ENCODE data around the gene KLHL22. TPM values are rescaled to one million over a fixed set of nuclear protein-coding genes. Genes with fewer than 3 reads are reported as not detected.

KLHL22 gene
- total RNA-seq, 1 experiment from 2014 or later = 14.8 TPM

GRCh38 chr22:20464912-20465758 lies 30.5 kb downstream of the KLHL22 start:
- H3K27me3 ChIP-seq (ENCODE audit: low read length) = no peaks in the 10 kb centered on the region
- BruUV-seq (replicated peaks) = no TSS peak
- no peaks in the 10 kb centered on the region for H3K9me2 ChIP-seq (replicated peaks; ENCODE audit: low read length)
- H3K4me3 ChIP-seq (ENCODE audit: low read length) = no peak overlapping the region
- H3K27ac ChIP-seq (ENCODE audit: low read length) = no peak overlapping the region
- DNase-seq = no peak
- no peaks in the 10 kb centered on the region for H3K79me2 ChIP-seq (ENCODE audit: low read length)
- H3K4me2 ChIP-seq (ENCODE audit: low read length) = no peak overlapping the region
- ATAC-seq = no peak
- ChIA-PET CTCF (no interaction called here), POLR2A (ENCODE audit: unreplicated experiment) (no interaction called here)
- H3K9ac ChIP-seq (ENCODE audit: low read length) = no peak overlapping the region
- H3K4me1 ChIP-seq (ENCODE audit: insufficient read depth, low read length) = no peaks in the 10 kb centered on the region
- no peak overlapping the region for H2AFZ ChIP-seq (ENCODE audit: low read length)
- TF ChIP-seq EZH2phosphoT487 (IDR thresholded peaks at IDR 0.05; ENCODE audit: borderline replicate concordance, low read length) = no peak
- no peak for TF ChIP-seq EZH2 (IDR thresholded peaks at IDR 0.05; ENCODE audit: low read length, unreplicated experiment)
- TF ChIP-seq, protein P1, sequence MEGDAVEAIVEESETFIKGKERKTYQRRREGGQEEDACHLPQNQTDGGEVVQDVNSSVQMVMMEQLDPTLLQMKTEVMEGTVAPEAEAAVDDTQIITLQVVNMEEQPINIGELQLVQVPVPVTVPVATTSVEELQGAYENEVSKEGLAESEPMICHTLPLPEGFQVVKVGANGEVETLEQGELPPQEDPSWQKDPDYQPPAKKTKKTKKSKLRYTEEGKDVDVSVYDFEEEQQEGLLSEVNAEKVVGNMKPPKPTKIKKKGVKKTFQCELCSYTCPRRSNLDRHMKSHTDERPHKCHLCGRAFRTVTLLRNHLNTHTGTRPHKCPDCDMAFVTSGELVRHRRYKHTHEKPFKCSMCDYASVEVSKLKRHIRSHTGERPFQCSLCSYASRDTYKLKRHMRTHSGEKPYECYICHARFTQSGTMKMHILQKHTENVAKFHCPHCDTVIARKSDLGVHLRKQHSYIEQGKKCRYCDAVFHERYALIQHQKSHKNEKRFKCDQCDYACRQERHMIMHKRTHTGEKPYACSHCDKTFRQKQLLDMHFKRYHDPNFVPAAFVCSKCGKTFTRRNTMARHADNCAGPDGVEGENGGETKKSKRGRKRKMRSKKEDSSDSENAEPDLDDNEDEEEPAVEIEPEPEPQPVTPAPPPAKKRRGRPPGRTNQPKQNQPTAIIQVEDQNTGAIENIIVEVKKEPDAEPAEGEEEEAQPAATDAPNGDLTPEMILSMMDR (conservative IDR thresholded peaks at IDR 0.05; ENCODE audit: low read depth, low read length) = no peak
- no peaks in the 10 kb centered on the region for H3K36me3 ChIP-seq (ENCODE audit: low read depth, low read length)
- no peaks in the 10 kb centered on the region for H4K20me1 ChIP-seq (ENCODE audit: low read length)
- H3K9me3 ChIP-seq (ENCODE audit: low read length) = no peaks in the 10 kb centered on the region
- H3F3A ChIP-seq (ENCODE audit: low read length, unreplicated experiment) = no peaks in the 10 kb centered on the region
- intact Hi-C loops (cut with micrococcal nuclease) = no loop called here

- Histone ChIP-seq H3K4me2 (ENCODE audit: low read length) (no peak overlapping the region), H3K36me3 (ENCODE audit: low read depth, low read length) (no peaks in the 10 kb centered on the region), H3K4me1 (ENCODE audit: insufficient read depth, low read length) (no peaks in the 10 kb centered on the region), H3F3A (ENCODE audit: low read length, unreplicated experiment) (no peaks in the 10 kb centered on the region), H3K79me2 (ENCODE audit: low read length) (no peaks in the 10 kb centered on the region), H3K27me3 (ENCODE audit: low read length) (no peaks in the 10 kb centered on the region), H3K4me3 (ENCODE audit: low read length) (no peak overlapping the region), H4K20me1 (ENCODE audit: low read length) (no peaks in the 10 kb centered on the region), H2AFZ (ENCODE audit: low read length) (no peak overlapping the region), H3K27ac (ENCODE audit: low read length) (no peak overlapping the region), H3K9me3 (ENCODE audit: low read length) (no peaks in the 10 kb centered on the region), H3K9ac (ENCODE audit: low read length) (no peak overlapping the region), H3K9me2 (replicated peaks; ENCODE audit: low read length) (no peaks in the 10 kb centered on the region)
- TF ChIP-seq, protein P1 (conservative IDR thresholded peaks at IDR 0.05; ENCODE audit: low read depth, low read length) = no peak
- TF ChIP-seq EZH2phosphoT487 (IDR thresholded peaks at IDR 0.05; ENCODE audit: borderline replicate concordance, low read length) (no peak), EZH2 (IDR thresholded peaks at IDR 0.05; ENCODE audit: low read length, unreplicated experiment) (no peak)
- ChIA-PET POLR2A (ENCODE audit: unreplicated experiment) (no interaction called here), CTCF (no interaction called here)
- intact Hi-C loops (cut with micrococcal nuclease) = no loop called here
- ATAC-seq (no peak), DNase-seq (no peak)
- BruUV-seq (replicated peaks) = no TSS peak
Measured at GRCh38 chr22:20464096-20464614, 31.4 kb downstream of the KLHL22 start.

All from PC-3 (cell line).